GM12878 (cell line): ENCODE measurements around the gene ZDHHC7. TPM values are rescaled to one million over a fixed set of nuclear protein-coding genes. Genes with fewer than 3 reads are reported as not detected.

ENCODE experiments used
- ATF7 ChIP-seq: fragments of 450-650 bp; IDR thresholded peaks from 2 replicates; pipeline ENCODE4 v1.6.1; 2016; ENCODE audit warnings: low read depth, mild to moderate bottlenecking
- BHLHE40 ChIP-seq, 2 experiments: fragments of 450-650 bp in 1 of 2; IDR thresholded peaks; 2 replicates each; pipeline ENCODE4 v1.6.1; 2011 to 2017; ENCODE audit warnings: low read depth in 2 of 2, borderline replicate concordance in 1 of 2, improper control_type of control experiment in 1 of 2, low read length in 1 of 2, mild to moderate bottlenecking in 1 of 2
- CEBPZ ChIP-seq: fragments of 150-350 bp; IDR thresholded peaks from 2 replicates; pipeline ENCODE4 v1.6.1; 2016; ENCODE audit warnings: low read depth, low read length
- CHD1 ChIP-seq: IDR thresholded peaks from 2 replicates; pipeline ENCODE4 v1.6.1; 2012; ENCODE audit warnings: low read depth, low read length, improper control_type of control experiment
- DPF2 ChIP-seq: fragments of 450-650 bp; IDR thresholded peaks from 2 replicates; pipeline ENCODE4 v1.6.1; 2017; ENCODE audit warnings: mild to moderate bottlenecking
- EED ChIP-seq: sonication (generic); IDR thresholded peaks from 2 replicates; pipeline ENCODE4 v1.6.1; 2016; ENCODE audit warnings: antibody characterized with exemption, low read depth
- HSF1 ChIP-seq: fragments of 150-350 bp; IDR thresholded peaks from 2 replicates; pipeline ENCODE4 v1.6.1; 2014; ENCODE audit warnings: mild to moderate bottlenecking, low read depth, low read length
- IKZF1 ChIP-seq: fragments of 450-650 bp; conservative IDR thresholded peaks from 2 replicates; pipeline ENCODE4 v1.6.1; 2017; ENCODE audit warnings: antibody characterized with exemption, mild to moderate bottlenecking
- IRF4 ChIP-seq: IDR thresholded peaks from 2 replicates; pipeline ENCODE4 v1.6.1; 2011; ENCODE audit warnings: low read depth, low read length
- IRF5 ChIP-seq: fragments of 450-650 bp; IDR thresholded peaks from 2 replicates; pipeline ENCODE4 v1.6.1; 2017; ENCODE audit warnings: borderline replicate concordance
- NFXL1 ChIP-seq: fragments of 450-650 bp; IDR thresholded peaks from 2 replicates; pipeline ENCODE4 v1.6.1; 2017; ENCODE audit warnings: antibody characterized with exemption, mild to moderate bottlenecking, borderline replicate concordance
- NR2C1 ChIP-seq: fragments of 450-650 bp; IDR thresholded peaks from 2 replicates; pipeline ENCODE4 v1.6.1; 2017; ENCODE audit warnings: antibody characterized with exemption, mild to moderate bottlenecking, moderate library complexity
- NRF1 ChIP-seq: conservative IDR thresholded peaks from 2 replicates; pipeline ENCODE4 v1.6.1; 2011; ENCODE audit warnings: mild to moderate bottlenecking, low read depth, low read length, improper control_type of control experiment
- PAX5 ChIP-seq: IDR thresholded peaks from 2 replicates; pipeline ENCODE4 v1.6.1; 2011; ENCODE audit warnings: low read depth, low read length, borderline replicate concordance
- RAD21 ChIP-seq: IDR thresholded peaks from 2 replicates; pipeline ENCODE4 v1.6.1; 2011; ENCODE audit warnings: mild to moderate bottlenecking, low read depth, low read length, moderate library complexity; ENCODE audit not compliant: insufficient read depth
- RCOR1 ChIP-seq: conservative IDR thresholded peaks from 2 replicates; pipeline ENCODE4 v1.6.1; 2012; ENCODE audit warnings: low read depth, low read length, improper control_type of control experiment
- RELB ChIP-seq: fragments of 450-650 bp; IDR thresholded peaks from 2 replicates; pipeline ENCODE4 v1.6.1; 2017; ENCODE audit warnings: low read depth, mild to moderate bottlenecking, moderate library complexity
- SMAD1 ChIP-seq: fragments of 450-650 bp; IDR thresholded peaks from 2 replicates; pipeline ENCODE4 v1.6.1; 2018; ENCODE audit warnings: mild to moderate bottlenecking, low read depth; ENCODE audit not compliant: partially characterized antibody
- SMARCA5 ChIP-seq: fragments of 450-650 bp; IDR thresholded peaks from 2 replicates; pipeline ENCODE4 v1.6.1; 2017; ENCODE audit warnings: mild to moderate bottlenecking
- SMC3 ChIP-seq: IDR thresholded peaks from 2 replicates; pipeline ENCODE4 v1.6.1; 2011; ENCODE audit warnings: low read length, improper control_type of control experiment, borderline replicate concordance
- TCF12 ChIP-seq: IDR thresholded peaks from 2 replicates; pipeline ENCODE4 v1.6.1; 2011; ENCODE audit warnings: low read depth, mild to moderate bottlenecking, low read length
- USF1 ChIP-seq: IDR thresholded peaks from 2 replicates; pipeline ENCODE4 v1.6.1; 2011; ENCODE audit warnings: borderline replicate concordance, low read depth, mild to moderate bottlenecking, moderate library complexity, mixed read lengths, low read length; ENCODE audit not compliant: insufficient read depth; ENCODE audit errors: extremely low read length
- YBX1 ChIP-seq: fragments of 450-650 bp; IDR thresholded peaks from 2 replicates; pipeline ENCODE4 v1.6.1; 2016; ENCODE audit warnings: antibody characterized with exemption
- ZBED1 ChIP-seq: IDR thresholded peaks from 2 replicates; pipeline ENCODE4 v1.6.1; 2016; ENCODE audit warnings: borderline replicate concordance
- polyA plus RNA-seq, 11 experiments: library from polyadenylated mRNA; depleted of rRNA in 4 of 11; unstranded in 6 of 11; stranded (reverse) in 5 of 11; fragments of >200 nt; fragmentation: Nextera tagmentation in 4 of 11; fragmentation: Illumina TruSeq in 1 of 11; extraction: Ambion mirVana in 4 of 11; extraction: Trizol in 1 of 11; gene quantifications; 1 replicate in 1 of 11; 2 replicates in 10 of 11; pipeline versions ENCODE4 v1.2.1 to v1.2.3, GENCODE V29; 2011 to 2016; ENCODE audit warnings: inconsistent platforms in 2 of 11, missing spikeins in 2 of 11, low read depth in 1 of 11
- total RNA-seq, 4 experiments: library from RNA; depleted of rRNA in 3 of 4; stranded (reverse); fragments of >200 nt in 3 of 4; fragmentation: Illumina TruSeq in 1 of 4; extraction: Trizol in 1 of 4; gene quantifications; 2 replicates each; pipeline versions ENCODE4 v1.2.1 to v1.2.3, GENCODE V29; 2013 to 2021

ZDHHC7 gene
- total and polyA plus RNA-seq, 10 of the 15 experiments (the other 5 are each of a cell fraction or from before 2014, with no cell fraction given), result 0.87 to 26.0 (median 20.0) TPM

GRCh38 chr16:85027349-85027957 is 16.1 kb upstream of the ZDHHC7 start, which contains the start of gene KIAA0513 (continued):
- TF ChIP-seq RELB (peak; percentile 61; the same call in 1 of the 2 replicates), PAX5 (no peak), IRF5 (no peak), NFXL1 (no peak), EED (no peak), CEBPZ (no peak), RCOR1 (no peak), RAD21 (no peak), USF1 (peak; percentile 96), HSF1 (no peak), ZBED1 (no peak), DPF2 (peak; percentile 99), ATF7 (no peak), NR2C1 (0 out of 2 replicates have a peak, but pooled peaks have one; percentile 7), CHD1 (no peak), YBX1 (no peak), BHLHE40 (IDR thresholded peaks at IDR 0.05; ENCODE audit: borderline replicate concordance in 1 of 2, low read depth in 2 of 2, low read length in 1 of 2) (peak; percentile 84 to 97), TCF12 (no peak), SMAD1 (no peak), SMC3 (no peak), IRF4 (no peak), NRF1 (peak; percentile 67), IKZF1 (peak; percentile 75), SMARCA5 (no peak)
